Measurements from ENCODE around the gene CMYA5. TPM values are rescaled to one million over a fixed set of nuclear protein-coding genes. Genes with fewer than 3 reads are reported as not detected.

The CMYA5 gene
- total and polyA plus RNA-seq, 2 of the 4 experiments (the other 2 are of a cell fraction) = 0.39 to 0.90 TPM

DNA sequence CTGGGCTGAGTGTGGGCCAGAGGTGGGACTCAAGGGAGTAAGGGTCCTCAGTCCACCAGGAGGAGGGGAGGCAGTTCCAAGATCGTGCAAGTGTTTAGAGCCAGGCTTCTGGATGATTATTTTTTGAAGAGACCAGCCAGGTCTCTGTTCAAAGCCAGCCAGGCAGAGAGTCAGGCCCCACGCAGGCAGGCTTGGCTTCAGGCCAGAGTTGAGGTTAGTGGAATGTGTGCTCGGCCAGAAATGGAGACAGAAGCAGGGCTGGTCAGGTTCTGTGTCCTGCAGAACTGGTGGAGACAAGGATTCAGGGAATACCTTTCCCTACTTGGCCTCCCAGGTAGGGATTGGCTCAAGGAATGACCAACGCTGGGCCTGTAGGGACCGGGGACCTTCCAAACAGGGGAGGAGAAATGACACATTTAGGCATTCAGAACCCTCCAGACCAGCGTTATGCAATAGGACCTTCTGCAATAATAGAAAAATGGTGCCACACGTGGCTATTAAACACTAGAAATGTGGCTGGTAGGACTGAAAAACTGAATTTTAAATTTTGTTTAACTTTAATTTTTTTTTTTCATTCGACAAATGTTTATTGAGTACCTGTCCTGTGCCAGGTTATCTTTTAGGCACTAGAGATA lies 106.2 kb downstream of the CMYA5 start:
- H4K5ac ChIP-seq (ENCODE audit: low read depth, low read length) = no peak overlapping the region
- no TSS peak for BruUV-seq (replicated peaks)
- H2BK5ac ChIP-seq (ENCODE audit: low read depth, low read length, poor library complexity, severe bottlenecking) = no peak overlapping the region
- no peaks in the 10 kb centered on the region for H3K79me1 ChIP-seq (ENCODE audit: low read depth in 1 of 2, low read length in 2 of 2)
- in situ Hi-C loops (cut with MboI; ENCODE audit: low sequenced_read_pairs) (no loop called here), dilution Hi-C loops (cut with HindIII; ENCODE audit: low sequenced_read_pairs, unreplicated experiment) (no loop called here), intact Hi-C loops (cut with micrococcal nuclease) (no loop called here)
- no peak overlapping the region for H3K4ac ChIP-seq (ENCODE audit: low read depth, low read length)
- no peak for TF ChIP-seq CHD1 (IDR thresholded peaks at IDR 0.05; ENCODE audit: low read depth, low read length)
- no peak for TF ChIP-seq RFX5 (IDR thresholded peaks at IDR 0.05; ENCODE audit: low read depth, low read length)
- no peak for TF ChIP-seq CEBPB (IDR thresholded peaks at IDR 0.05; ENCODE audit: low read depth, low read length)
- no peak for TF ChIP-seq NFE2L2 (IDR thresholded peaks at IDR 0.05; ENCODE audit: low read depth, low read length)
- no peak for TF ChIP-seq MAZ (IDR thresholded peaks at IDR 0.05; ENCODE audit: borderline replicate concordance, low read depth, low read length)
- no peak for TF ChIP-seq MXI1 (IDR thresholded peaks at IDR 0.05; ENCODE audit: borderline replicate concordance, low read depth, low read length)
- TF ChIP-seq FOS (IDR thresholded peaks at IDR 0.05; ENCODE audit: low read depth, low read length) = no peak
- TF ChIP-seq ELK1 (IDR thresholded peaks at IDR 0.05; ENCODE audit: borderline replicate concordance, low read depth, low read length) = no peak
- TF ChIP-seq BHLHE40 (IDR thresholded peaks at IDR 0.05; ENCODE audit: low read depth, low read length) = no peak
- no peak for TF ChIP-seq USF2 (IDR thresholded peaks at IDR 0.05; ENCODE audit: low read depth, low read length)
- TF ChIP-seq RCOR1 (IDR thresholded peaks at IDR 0.05; ENCODE audit: insufficient replicate concordance, low read length) = no peak
- TF ChIP-seq POLR2A (IDR thresholded peaks at IDR 0.05; ENCODE audit: low read depth, low read length) = no peak
- TF ChIP-seq SMC3 (IDR thresholded peaks at IDR 0.05; ENCODE audit: low read depth, low read length) = no peak
- TF ChIP-seq CTCF (conservative IDR thresholded peaks at IDR 0.05; ENCODE audit: low read depth, low read length) = no peak
- no peak for TF ChIP-seq RAD21 (IDR thresholded peaks at IDR 0.05; ENCODE audit: low read length)
- TF ChIP-seq MAFK (IDR thresholded peaks at IDR 0.05; ENCODE audit: low read depth, low read length) = no peak
- 80% methylated on average over 1 of the region's 8 CpGs; no CpG with 5 or more reads in 1 of the 2 experiments for WGBS, 2 experiments (ENCODE audit: extremely low coverage in 2 of 2, insufficient read length in 1 of 2)
- DNase-seq (no peak), ATAC-seq (ENCODE audit: low read depth) (no peak)
- H3K56ac ChIP-seq (ENCODE audit: extremely low read depth, insufficient read depth, low read length) = no peak overlapping the region
- no peak overlapping the region for H3K9ac ChIP-seq (ENCODE audit: low read depth, low read length)
- H2AK9ac ChIP-seq (replicated peaks; ENCODE audit: low read depth, low read length, poor library complexity) = no peak overlapping the region
- H4K91ac ChIP-seq (ENCODE audit: insufficient read depth, low read depth, low read length) = no peak overlapping the region
- H2AFZ ChIP-seq (replicated peaks; ENCODE audit: low read length, poor library complexity) = no peak overlapping the region
- no peaks in the 10 kb centered on the region for H3K4me1 ChIP-seq (ENCODE audit: control insufficient read depth, insufficient read depth, low read length)
- H3K27ac ChIP-seq (ENCODE audit: insufficient read depth, low read length) = no peak overlapping the region
- no peak overlapping the region for H3K14ac ChIP-seq (replicated peaks; ENCODE audit: low read depth, low read length)
- POLR2A ChIA-PET (ENCODE audit: unreplicated experiment) = no interaction called here
- H3K9me3 ChIP-seq (ENCODE audit: control insufficient read depth, insufficient read depth, low read length) = no peaks in the 10 kb centered on the region
- CTCF ChIA-PET = no interaction called here
- H3K9me1 ChIP-seq (ENCODE audit: insufficient read depth, low read length) = no peaks in the 10 kb centered on the region
- H2AK5ac ChIP-seq (ENCODE audit: low read depth, low read length) = no peak overlapping the region
- no peaks in the 10 kb centered on the region for H3K36me3 ChIP-seq (ENCODE audit: control insufficient read depth, insufficient read depth, low read length)
- no peak overlapping the region for H3K4me2 ChIP-seq (ENCODE audit: low read depth, low read length)
- no peak overlapping the region for H3K4me3 ChIP-seq (ENCODE audit: insufficient read depth, low read depth, low read length)
- H3K27me3 ChIP-seq (ENCODE audit: control insufficient read depth, insufficient read depth, low read length) = peaks cover 5% of the 10 kb centered on the region
- no peak overlapping the region for H2BK120ac ChIP-seq (ENCODE audit: low read depth, low read length)
- no peak overlapping the region for H2BK15ac ChIP-seq (ENCODE audit: low read depth, low read length)
- no peaks in the 10 kb centered on the region for H4K20me1 ChIP-seq (ENCODE audit: insufficient read depth, low read length)
- H3K18ac ChIP-seq (ENCODE audit: low read depth, low read length) = no peak overlapping the region
- H3K23ac ChIP-seq (ENCODE audit: low read depth, low read length) = no peak overlapping the region
- no peak overlapping the region for H4K8ac ChIP-seq (ENCODE audit: low read depth in 2 of 2, low read length in 2 of 2)
- no peak overlapping the region for H2BK20ac ChIP-seq (ENCODE audit: low read depth, low read length)
